ENCODE measurements around the gene DYNLT3. TPM values are rescaled to one million over a fixed set of nuclear protein-coding genes. Genes with fewer than 3 reads are reported as not detected.

The DYNLT3 gene
- total RNA-seq, 2 donors from 2014 or later = 50.4 to 52.9 TPM

DNA sequence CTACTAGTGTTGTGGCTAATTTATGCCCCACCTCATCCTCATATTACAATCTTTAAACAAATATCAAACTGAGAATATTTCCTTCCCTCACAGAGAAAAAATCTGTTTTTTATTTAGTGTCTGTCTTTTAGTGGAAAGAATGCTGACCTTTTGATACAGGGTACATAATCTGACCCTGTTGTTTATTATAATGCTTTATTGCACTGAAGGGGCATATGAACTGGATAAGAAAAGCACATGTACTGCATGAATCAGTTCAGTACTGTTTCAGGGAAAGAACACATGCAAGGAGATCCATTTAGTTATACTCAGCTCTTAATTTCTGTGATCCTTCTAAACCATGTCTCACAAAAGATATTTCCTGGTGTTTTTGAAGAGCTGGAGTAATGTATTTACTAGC lies 15.5 kb upstream of the DYNLT3 start:
- TF ChIP-seq, protein P1, sequence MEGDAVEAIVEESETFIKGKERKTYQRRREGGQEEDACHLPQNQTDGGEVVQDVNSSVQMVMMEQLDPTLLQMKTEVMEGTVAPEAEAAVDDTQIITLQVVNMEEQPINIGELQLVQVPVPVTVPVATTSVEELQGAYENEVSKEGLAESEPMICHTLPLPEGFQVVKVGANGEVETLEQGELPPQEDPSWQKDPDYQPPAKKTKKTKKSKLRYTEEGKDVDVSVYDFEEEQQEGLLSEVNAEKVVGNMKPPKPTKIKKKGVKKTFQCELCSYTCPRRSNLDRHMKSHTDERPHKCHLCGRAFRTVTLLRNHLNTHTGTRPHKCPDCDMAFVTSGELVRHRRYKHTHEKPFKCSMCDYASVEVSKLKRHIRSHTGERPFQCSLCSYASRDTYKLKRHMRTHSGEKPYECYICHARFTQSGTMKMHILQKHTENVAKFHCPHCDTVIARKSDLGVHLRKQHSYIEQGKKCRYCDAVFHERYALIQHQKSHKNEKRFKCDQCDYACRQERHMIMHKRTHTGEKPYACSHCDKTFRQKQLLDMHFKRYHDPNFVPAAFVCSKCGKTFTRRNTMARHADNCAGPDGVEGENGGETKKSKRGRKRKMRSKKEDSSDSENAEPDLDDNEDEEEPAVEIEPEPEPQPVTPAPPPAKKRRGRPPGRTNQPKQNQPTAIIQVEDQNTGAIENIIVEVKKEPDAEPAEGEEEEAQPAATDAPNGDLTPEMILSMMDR (IDR thresholded peaks at IDR 0.05) = no peak
- Histone ChIP-seq H3K27ac (no peak overlapping the region), H3K4me3 (no peak overlapping the region), H3K27me3 (replicated peaks; ENCODE audit: insufficient read depth) (no peaks in the 10 kb centered on the region), H3K4me1 (ENCODE audit: control insufficient read depth in 1 of 2, low read depth in 2 of 2) (no peaks in the 10 kb centered on the region), H3K36me3 (no peaks in the 10 kb centered on the region), H3K9me3 (no peaks in the 10 kb centered on the region)
- ATAC-seq (ENCODE audit: insufficient number of reproducible peaks, low FRiP score, low read depth) (no peak), DNase-seq (ENCODE audit: low spot score) (no peak)

DNA sequence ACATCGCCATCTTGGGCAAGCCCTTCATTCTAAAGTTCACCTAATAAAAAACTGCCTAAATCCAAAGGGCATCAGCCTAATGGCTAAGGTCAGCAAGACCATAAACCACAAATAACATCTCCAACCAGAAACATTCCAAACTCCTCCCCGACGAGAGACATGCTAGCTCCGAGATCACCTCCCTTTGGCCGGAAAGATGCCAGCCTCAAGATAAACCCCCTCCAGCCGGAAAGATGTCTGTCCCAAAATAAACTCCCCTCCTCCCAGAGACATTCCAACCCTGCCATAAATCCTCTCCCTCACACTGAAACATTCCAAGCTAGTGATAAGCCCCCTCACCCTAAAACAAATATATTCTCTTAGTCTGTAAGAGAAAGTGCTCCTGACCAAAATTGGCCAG lies 13.3 kb upstream of the DYNLT3 start:
- no peak overlapping the region for H3K4me3 ChIP-seq
- TF ChIP-seq, protein P1 (IDR thresholded peaks at IDR 0.05) = no peak
- no peaks in the 10 kb centered on the region for H3K9me3 ChIP-seq
- ATAC-seq (ENCODE audit: insufficient number of reproducible peaks, low FRiP score, low read depth) (no peak), DNase-seq (ENCODE audit: low spot score) (no peak)
- H3K36me3 ChIP-seq = no peaks in the 10 kb centered on the region
- H3K4me1 ChIP-seq (ENCODE audit: control insufficient read depth in 1 of 2, low read depth in 2 of 2) = no peaks in the 10 kb centered on the region
- no peak overlapping the region for H3K27ac ChIP-seq
- no peaks in the 10 kb centered on the region for H3K27me3 ChIP-seq (replicated peaks; ENCODE audit: insufficient read depth)

DNA sequence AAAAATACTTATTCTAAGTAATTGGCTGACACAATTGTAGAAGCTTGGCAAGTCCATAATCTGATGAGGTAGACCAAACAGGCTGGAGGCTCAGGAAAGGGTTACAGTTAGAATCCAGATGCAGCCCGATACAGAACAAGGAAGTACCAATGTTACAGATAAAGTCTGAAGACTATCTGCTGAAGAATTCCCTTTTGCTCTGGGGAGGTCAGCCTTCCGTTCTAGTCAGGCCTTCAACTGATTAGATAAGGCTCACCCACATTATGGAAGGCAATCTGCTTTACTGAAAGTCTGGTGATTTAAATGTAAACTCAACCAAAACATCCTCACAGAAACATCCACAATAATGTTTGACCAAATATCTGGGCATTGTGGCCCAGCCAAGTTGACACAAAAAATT lies 7.4 kb upstream of the DYNLT3 start:
- Histone ChIP-seq H3K4me3 (no peak overlapping the region), H3K36me3 (no peaks in the 10 kb centered on the region), H3K4me1 (ENCODE audit: control insufficient read depth in 1 of 2, low read depth in 2 of 2) (no peaks in the 10 kb centered on the region), H3K27me3 (replicated peaks; ENCODE audit: insufficient read depth) (no peaks in the 10 kb centered on the region), H3K27ac (no peak overlapping the region), H3K9me3 (no peaks in the 10 kb centered on the region)
- DNase-seq (ENCODE audit: low spot score) = no peak
- TF ChIP-seq, protein P1 (IDR thresholded peaks at IDR 0.05) = no peak
- no peak for ATAC-seq (ENCODE audit: insufficient number of reproducible peaks, low FRiP score, low read depth)

DNA sequence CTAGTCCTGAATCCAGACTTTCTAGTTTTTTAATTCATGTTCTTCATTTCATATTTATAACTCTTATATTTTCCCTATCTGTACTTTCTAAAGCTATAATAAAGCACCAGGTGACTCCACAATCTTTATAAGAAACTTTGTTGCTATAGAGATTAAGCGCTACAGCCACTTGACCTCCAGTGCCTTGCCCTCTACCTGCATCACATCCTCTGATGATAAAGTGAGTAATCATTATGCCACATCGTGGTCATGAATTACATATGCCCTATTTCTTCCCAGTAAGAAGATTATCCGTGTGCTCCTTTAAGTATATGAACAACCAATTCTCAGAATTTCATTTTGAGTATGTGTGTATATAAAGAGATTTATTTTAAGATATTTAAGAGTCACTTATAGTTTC lies 6.8 kb upstream of the DYNLT3 start:
- Histone ChIP-seq H3K4me1 (ENCODE audit: control insufficient read depth in 1 of 2, low read depth in 2 of 2) (no peaks in the 10 kb centered on the region), H3K4me3 (no peak overlapping the region), H3K36me3 (no peaks in the 10 kb centered on the region), H3K27ac (no peak overlapping the region), H3K9me3 (no peaks in the 10 kb centered on the region), H3K27me3 (replicated peaks; ENCODE audit: insufficient read depth) (no peaks in the 10 kb centered on the region)
- DNase-seq (ENCODE audit: low spot score) (no peak), ATAC-seq (ENCODE audit: insufficient number of reproducible peaks, low FRiP score, low read depth) (no peak)
- TF ChIP-seq, protein P1 (IDR thresholded peaks at IDR 0.05) = no peak

DNA sequence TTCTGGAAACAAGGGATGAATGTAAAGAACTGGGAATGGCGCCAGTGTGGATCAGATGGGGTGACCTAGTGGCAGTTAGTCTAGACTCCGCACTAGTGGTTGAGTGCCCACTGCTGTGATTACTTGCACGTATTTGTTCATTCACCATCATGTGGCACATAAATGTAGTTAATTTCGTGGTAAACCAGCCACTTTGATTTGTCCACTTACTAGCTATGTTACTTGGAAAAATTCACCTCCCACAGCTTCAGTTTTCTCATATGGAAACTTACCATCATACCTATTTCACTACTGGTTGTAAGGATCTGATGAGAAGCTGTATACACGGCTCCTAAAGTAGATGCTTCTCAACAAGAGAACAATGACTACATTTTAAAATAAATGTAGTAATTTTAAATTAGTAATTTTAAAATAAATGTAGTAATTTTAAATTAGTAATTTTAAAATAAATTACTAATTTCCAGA lies 394 bp upstream of the DYNLT3 start:
- TF ChIP-seq, protein P1 (IDR thresholded peaks at IDR 0.05) = no peak
- no peaks in the 10 kb centered on the region for H3K27me3 ChIP-seq (replicated peaks; ENCODE audit: insufficient read depth)
- no peak for ATAC-seq (ENCODE audit: insufficient number of reproducible peaks, low FRiP score, low read depth)
- peak overlapping the region; percentile 92 for H3K4me3 ChIP-seq
- peak overlapping the region; percentile 76 to 91 for H3K27ac ChIP-seq
- no peaks in the 10 kb centered on the region for H3K36me3 ChIP-seq
- H3K9me3 ChIP-seq = no peaks in the 10 kb centered on the region
- peaks cover 3 to 8% of the 10 kb centered on the region in 2 donors for H3K4me1 ChIP-seq (ENCODE audit: control insufficient read depth in 1 of 2, low read depth in 2 of 2)
- no peak for DNase-seq (ENCODE audit: low spot score)

All from thoracic aorta (tissue), 2 donors.